LNCaP clone FGC (cell line): ENCODE measurements around the gene SEBOX.

ENCODE experiments used
- DNase-seq: peaks from one replicate; pipeline ENCODE4 v3.0.0-alpha.2; 2011; ENCODE audit warnings: low read depth
- H3K4me3 ChIP-seq: 2 replicates; pipeline ENCODE4 v1.5.1; 2011; ENCODE audit warnings: mild to moderate bottlenecking, low read depth, low read length, control low read depth
- CTCF ChIP-seq: IDR thresholded peaks from 2 replicates; pipeline ENCODE4 v1.5.1; 2012; ENCODE audit warnings: mild to moderate bottlenecking; ENCODE audit not compliant: control insufficient read depth, insufficient read depth; ENCODE audit errors: extremely low read depth

Gene SEBOX

GRCh38 chr17:28324781-28325180, 40.2 kb downstream of the SEBOX start:
- no peak for DNase-seq
- TF ChIP-seq CTCF, result no peak
- no peak overlapping the region for H3K4me3 ChIP-seq

- no peak overlapping the region for H3K4me3 ChIP-seq
- no peak for DNase-seq
- TF ChIP-seq CTCF, result no peak
Measured at GRCh38 chr17:28324267-28324745, 40.7 kb downstream of the SEBOX start.

GRCh38 chr17:28320215-28321061, 44.6 kb downstream of the SEBOX start:
- H3K4me3 ChIP-seq, result peak overlapping the region; percentile 92
- no peak for TF ChIP-seq CTCF
- no peak for DNase-seq

- peak overlapping the region; percentile 92 for H3K4me3 ChIP-seq
- TF ChIP-seq CTCF, result no peak
- no peak for DNase-seq
Measured at GRCh38 chr17:28319598-28319935, 45.4 kb downstream of the SEBOX start.

GRCh38 chr17:28318759-28319597, 46.0 kb downstream of the SEBOX start, which contains the start of gene TMEM97:
TSS of gene TMEM97 (plus strand) at chr17:28319200. CDS start at chr17:28319240, 40 bp downstream.
- DNase-seq, result peak; percentile 96
- TF ChIP-seq CTCF, result 0 out of 2 replicates have a peak, but pooled peaks have one; percentile 6
- peak within 1 kb of the TSS; percentile 92 for H3K4me3 ChIP-seq

- TF ChIP-seq CTCF, result no peak
- no peak for DNase-seq
- peak overlapping the region; percentile 92 for H3K4me3 ChIP-seq
Measured at GRCh38 chr17:28317966-28318758, 46.8 kb downstream of the SEBOX start.
